ENCODE results near the gene NEK11.

Gene NEK11

GRCh38 chr3:131142580-131142979 is 115.9 kb downstream of the NEK11 start:
- no peak for DNase-seq

DNA sequence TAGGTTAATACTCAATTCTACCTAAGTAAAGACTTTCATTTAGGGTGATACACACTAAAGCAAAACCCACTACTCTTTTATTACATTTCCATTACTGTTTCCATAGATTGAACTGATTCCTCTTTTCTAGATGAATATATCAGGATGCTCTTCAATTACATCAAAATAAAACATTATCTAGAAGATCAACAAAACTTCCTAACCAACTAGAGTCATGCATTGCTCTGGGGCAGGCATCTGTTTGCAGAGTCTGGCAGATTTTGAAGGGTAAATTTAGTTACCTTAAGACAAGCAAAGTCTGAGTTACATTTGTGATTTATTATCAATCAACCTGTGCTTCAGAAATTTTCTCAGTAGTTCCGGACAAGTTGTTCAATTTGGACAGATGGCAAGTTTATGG is 117.1 kb downstream of the NEK11 start:
- no peak for DNase-seq

GRCh38 chr3:131147534-131147933 is 120.9 kb downstream of the NEK11 start:
- DNase-seq, result no peak

DNA sequence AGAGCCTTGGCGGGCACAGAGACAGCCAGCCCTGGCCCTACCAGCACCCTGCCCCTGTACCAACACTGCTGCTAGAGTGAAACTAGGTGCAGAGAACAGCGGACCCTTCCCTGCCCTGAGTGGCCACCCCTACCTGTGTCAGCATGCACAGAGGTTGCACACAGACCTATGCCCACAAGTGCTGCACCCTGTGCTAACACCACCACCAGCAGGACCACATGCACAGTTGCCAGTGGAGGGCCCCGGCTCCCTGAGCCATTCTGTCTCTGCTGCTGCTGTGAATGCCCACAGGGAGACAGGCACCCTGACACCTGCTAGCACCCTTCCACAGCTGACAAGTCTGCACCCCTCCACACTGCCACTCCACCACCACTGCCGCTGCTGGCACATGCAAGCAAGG is 131.8 kb downstream of the NEK11 start:
- DNase-seq, result no peak

DNA sequence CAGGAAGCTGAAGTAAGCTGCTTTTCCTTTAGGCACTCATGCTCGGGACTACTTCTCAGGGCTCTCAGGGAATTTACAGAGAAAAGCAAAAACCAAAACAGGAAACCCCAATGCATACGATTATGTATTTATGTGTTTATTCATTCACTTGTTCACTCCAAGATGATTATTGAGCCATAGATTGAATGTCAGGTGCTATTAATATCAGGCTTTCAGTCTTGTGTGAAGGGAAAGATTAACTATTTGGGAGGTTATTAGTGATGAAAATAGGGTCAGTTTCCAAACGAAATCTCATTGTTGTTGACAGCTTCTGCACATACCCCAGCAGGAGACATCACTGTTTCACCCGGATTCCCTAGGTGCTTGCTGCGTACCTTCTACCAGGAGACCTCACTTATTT is 135.8 kb downstream of the NEK11 start:
- no peak for DNase-seq

- DNase-seq, result no peak
Measured at GRCh38 chr3:131167867-131168266, 141.2 kb downstream of the NEK11 start.

DNA sequence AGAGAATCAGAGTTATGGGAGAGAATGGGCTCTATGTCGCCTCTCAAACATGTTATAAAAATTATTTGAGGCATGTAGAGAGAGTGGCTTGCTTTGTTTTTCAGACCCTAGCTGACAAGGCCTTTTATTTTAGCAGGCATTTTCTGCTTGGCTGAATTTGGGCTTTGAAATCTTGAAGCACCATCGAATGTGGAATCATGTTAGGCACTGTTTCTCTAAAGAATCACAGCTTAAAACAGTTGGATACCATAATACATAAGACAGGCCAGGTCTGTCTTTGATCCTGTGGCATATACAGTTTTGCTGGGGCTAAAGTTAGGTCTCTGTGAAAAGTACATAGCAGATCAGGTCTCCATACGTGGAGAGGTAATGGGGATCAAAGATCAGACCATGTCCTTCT is 142.7 kb downstream of the NEK11 start:
- DNase-seq, result no peak

- DNase-seq, result no peak
Measured at GRCh38 chr3:131172502-131173200, 146.0 kb downstream of the NEK11 start.

DNA sequence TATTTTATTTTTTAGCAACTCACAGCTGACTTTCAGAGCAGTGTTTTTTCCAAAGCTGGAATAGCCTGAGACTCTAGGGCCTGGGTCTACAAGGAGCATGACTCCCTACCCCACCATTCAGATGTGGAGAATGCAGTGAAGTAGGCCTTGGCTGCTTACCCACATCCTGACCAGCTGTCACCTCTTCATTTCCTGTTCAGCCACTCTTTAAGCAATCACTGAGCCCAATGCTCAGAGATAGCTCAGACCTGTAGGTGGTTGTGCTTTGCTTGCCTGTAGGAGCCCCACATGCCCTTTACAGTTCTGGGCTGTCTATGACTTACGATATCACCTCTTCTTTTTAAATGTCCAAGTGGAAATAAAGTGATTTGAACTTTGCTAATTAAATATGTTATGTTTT is 148.1 kb downstream of the NEK11 start:
- no peak for DNase-seq

DNA sequence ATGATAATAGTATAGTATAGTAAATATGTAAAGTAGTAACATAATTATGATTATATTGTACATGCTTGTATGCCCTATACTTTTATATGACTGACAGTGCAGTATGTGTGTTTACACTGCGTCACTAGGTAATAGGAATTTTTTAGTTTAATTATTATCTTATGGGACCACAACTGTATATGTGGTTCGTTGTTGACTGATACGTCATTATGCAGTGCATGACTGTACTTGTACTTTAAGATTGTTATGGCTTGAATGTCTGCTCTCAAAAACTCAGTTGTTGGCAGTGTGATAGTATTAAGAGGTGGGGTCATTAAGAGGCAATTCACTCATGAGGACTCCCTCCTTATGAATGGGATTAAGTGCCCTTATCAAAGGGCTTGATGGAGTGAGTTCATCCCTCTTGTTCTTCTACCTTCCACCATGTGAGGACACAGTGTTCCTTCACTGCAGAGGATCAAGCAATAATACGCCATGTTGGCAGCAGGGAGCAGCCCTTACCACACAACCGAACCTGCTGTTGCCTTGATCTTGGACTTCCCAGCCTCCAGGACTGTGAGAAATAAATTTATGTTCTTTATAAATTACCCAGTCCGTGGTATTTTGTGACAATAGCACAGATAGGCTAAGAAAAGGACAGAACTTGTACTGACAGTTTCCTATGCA is 152.2 kb downstream of the NEK11 start:
- DNase-seq, result no peak

- DNase-seq, result no peak
Measured at GRCh38 chr3:131192701-131193100, 166.0 kb downstream of the NEK11 start.

GRCh38 chr3:131193641-131194238 is 167.1 kb downstream of the NEK11 start:
- DNase-seq, result no peak

GRCh38 chr3:131194816-131195215 is 168.1 kb downstream of the NEK11 start:
- DNase-seq, result no peak

DNA sequence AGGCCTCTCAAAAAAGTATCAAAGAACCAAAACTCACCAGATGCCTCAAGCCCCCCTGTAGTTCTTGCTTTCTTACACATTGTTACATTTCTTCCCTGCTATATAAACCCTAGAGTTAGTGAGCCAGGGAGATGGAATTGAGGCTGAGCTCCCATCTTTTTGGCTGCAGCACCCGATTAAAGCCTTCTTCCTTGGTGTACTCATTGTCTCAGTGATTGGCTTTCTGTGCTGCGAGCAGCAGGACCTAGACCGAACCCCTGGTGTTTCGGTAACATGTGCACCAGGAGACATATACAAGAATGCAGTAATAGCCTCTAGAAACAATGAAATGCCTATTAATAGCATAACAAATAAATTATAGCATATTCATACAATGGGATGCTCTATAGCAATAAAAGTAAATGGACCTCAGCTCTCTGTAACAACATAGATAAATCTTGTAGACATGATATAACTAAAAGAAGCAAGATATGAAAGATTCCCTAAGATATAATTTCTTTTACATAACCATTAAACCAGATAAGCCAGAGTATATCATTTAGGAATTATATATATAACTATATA is 174.0 kb downstream of the NEK11 start:
- DNase-seq, result no peak

- no peak for DNase-seq
Measured at GRCh38 chr3:131216330-131216729, 189.7 kb downstream of the NEK11 start.

DNA sequence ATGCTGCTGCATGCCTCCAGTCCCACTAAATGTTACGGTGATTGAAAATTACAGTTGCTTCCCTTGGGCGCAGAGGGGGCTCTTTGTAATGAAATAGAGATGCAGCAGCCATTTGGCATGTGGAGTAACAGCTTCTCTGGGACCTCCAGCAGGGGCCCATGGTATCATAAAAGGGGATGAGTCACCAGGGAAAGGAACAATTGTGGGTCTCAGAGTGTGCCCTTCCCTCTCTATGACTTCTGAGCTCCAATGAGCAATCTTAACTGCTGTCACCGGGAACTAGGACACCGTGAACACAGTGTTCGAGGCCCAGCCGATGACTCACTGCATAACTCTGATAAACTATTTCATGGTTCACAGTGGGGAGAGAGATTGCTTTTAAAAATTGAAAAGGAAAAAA is 190.1 kb downstream of the NEK11 start:
- no peak for DNase-seq

- no peak for DNase-seq
Measured at GRCh38 chr3:131217296-131217741, 190.6 kb downstream of the NEK11 start.

GRCh38 chr3:131218196-131218595 is 191.5 kb downstream of the NEK11 start:
- DNase-seq, result no peak

- no peak for DNase-seq
Measured at GRCh38 chr3:131221731-131222130, 195.1 kb downstream of the NEK11 start.

- DNase-seq, result no peak
Measured at GRCh38 chr3:131222599-131222998, 195.9 kb downstream of the NEK11 start.

- no peak for DNase-seq
Measured at GRCh38 chr3:131223373-131224289, 197.0 kb downstream of the NEK11 start.

DNA sequence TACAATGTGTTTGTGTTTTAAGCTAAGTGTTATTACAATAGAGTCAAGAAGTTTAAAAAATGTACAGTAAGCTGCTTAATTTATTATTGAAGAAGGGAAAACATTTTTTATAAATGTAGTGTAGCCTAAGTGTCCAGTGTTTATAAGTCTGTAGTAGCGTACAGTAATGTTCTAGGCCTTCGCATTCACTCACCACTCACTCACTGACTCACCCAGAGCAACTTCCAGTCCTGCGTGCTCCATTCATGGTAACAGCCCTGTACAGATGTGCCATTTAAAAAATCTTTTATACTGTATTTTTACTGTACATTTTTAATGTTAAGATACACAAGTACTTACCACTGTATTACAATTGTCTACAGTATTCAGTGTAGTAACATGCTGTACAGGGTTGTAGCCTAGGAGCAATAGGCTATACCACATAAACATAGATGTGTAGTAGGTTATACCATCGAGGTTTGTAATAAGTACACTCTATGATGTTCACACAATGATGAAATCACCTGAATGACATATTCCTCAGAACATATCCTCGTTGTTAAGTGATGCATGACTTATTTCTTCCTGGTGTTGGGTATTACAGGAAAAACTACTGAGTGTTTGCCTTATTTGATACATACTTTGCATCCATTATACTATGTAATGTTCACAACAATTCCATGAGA is 198.3 kb downstream of the NEK11 start:
- no peak for DNase-seq

Measured in CD4-positive, alpha-beta T cell treated with Interleukin-15 for 1 hour (primary cell).